HepG2 (cell line): ENCODE data around the gene TDRD3. TPM values are rescaled to one million over a fixed set of nuclear protein-coding genes. Genes with fewer than 3 reads are reported as not detected.

Experiments used
- ATAC-seq: fragments of 200-7000 bp; cut with Tn5 transposase; 3 replicates; pipeline ENCODE4 v1.9.1; 2020; ENCODE audit warnings: mild to moderate bottlenecking, moderate library complexity
- BruUV-seq: library from RNA; stranded (reverse); fragments of 400-500 nt; replicated peaks from 2 replicates; lab custom pipeline; 2021; lab: Mats Ljungman, UMichigan
- CTCF ChIA-PET: fragments of 300-600 bp; formaldehyde crosslinking; extraction: SDS; loops from one replicate; lab custom pipeline; 2021; ENCODE audit warnings: low total read pairs, inconsistent platforms, low intra/inter-chr PET ratio; lab: Yijun Ruan, JAX
- POLR2A ChIA-PET: fragments of 350-600 bp; sonication (Branson Sonifier 250); formaldehyde crosslinking; loops from one replicate; lab custom pipeline; 2020; ENCODE audit warnings: antibody characterized with exemption, inconsistent platforms; lab: Yijun Ruan, JAX
- DNase-seq: peaks from one replicate; pipeline ENCODE4 v3.0.0-alpha.2; 2015; ENCODE audit warnings: low spot score
- FAIRE-seq: peaks from 3 replicates; lab custom pipeline; 2011; peaks lifted over from hg19 to GRCh38; lab: Jason Lieb, UNC
- H2AFZ ChIP-seq: one replicate; pipeline ENCODE4 v1.6.1; 2011; ENCODE audit warnings: low read length, inconsistent platforms
- H3K27ac ChIP-seq: fragments of 300-600 bp; 3 replicates; pipeline ENCODE4 v1.8.0; 2011; ENCODE audit warnings: mixed run types, mild to moderate bottlenecking, mixed read lengths, low read length, inconsistent platforms; ENCODE audit not compliant: insufficient read depth; ENCODE audit errors: extremely low read length
- H3K27me3 ChIP-seq, 2 experiments: fragments of 200-600 bp in 1 of 2; 2 replicates in 1 of 2; 3 replicates in 1 of 2; pipeline versions ENCODE4 v1.6.0 to v1.8.0; 2011; ENCODE audit warnings: low read length in 2 of 2, mild to moderate bottlenecking in 2 of 2, moderate library complexity in 2 of 2, inconsistent platforms in 1 of 2; ENCODE audit not compliant: insufficient read depth in 2 of 2, control insufficient read depth in 1 of 2
- H3K36me3 ChIP-seq, 2 experiments: fragments of 200-600 bp in 1 of 2; replicated peaks in 1 of 2; 2 replicates in 1 of 2; 3 replicates in 1 of 2; pipeline versions ENCODE4 v1.5.1 to v1.8.0; 2011; ENCODE audit warnings: low read length in 2 of 2, inconsistent platforms in 1 of 2; ENCODE audit not compliant: insufficient read depth in 2 of 2, control insufficient read depth in 1 of 2
- H3K4me1 ChIP-seq: 2 replicates; pipeline ENCODE4 v1.5.1; 2012; ENCODE audit warnings: low read length, inconsistent platforms; ENCODE audit not compliant: insufficient read depth
- H3K4me2 ChIP-seq: 2 replicates; pipeline ENCODE4 v1.6.0; 2011; ENCODE audit warnings: low read depth, low read length, inconsistent platforms
- H3K4me3 ChIP-seq, 3 experiments: fragments of 200-600 bp in 1 of 3; sonication (generic), shearing (Covaris generic) in 1 of 3; replicated peaks in 1 of 3; 2 replicates each; pipeline ENCODE4 v1.5.1; 2011 to 2016; ENCODE audit warnings: low read length in 3 of 3, inconsistent platforms in 2 of 3, low read depth in 2 of 3, mild to moderate bottlenecking in 2 of 3, control low read depth in 1 of 3, mixed read lengths in 1 of 3; ENCODE audit not compliant: insufficient read depth in 1 of 3
- H3K79me2 ChIP-seq: one replicate; pipeline ENCODE4 v1.6.1; 2011; ENCODE audit warnings: low read length, inconsistent platforms; ENCODE audit not compliant: insufficient read depth
- H3K9ac ChIP-seq: 2 replicates; pipeline ENCODE4 v1.6.0; 2011; ENCODE audit warnings: mild to moderate bottlenecking, low read depth, low read length, inconsistent platforms; ENCODE audit not compliant: insufficient read depth
- H3K9me3 ChIP-seq: 2 replicates; pipeline ENCODE4 v1.5.1; 2012; ENCODE audit warnings: mild to moderate bottlenecking, low read length
- H4K20me1 ChIP-seq: 2 replicates; pipeline ENCODE4 v1.6.0; 2011; ENCODE audit warnings: inconsistent platforms, mild to moderate bottlenecking, low read length, moderate library complexity; ENCODE audit not compliant: insufficient read depth
- ATF1 ChIP-seq: IDR thresholded peaks from 2 replicates; pipeline ENCODE4 v1.6.1; 2016; ENCODE audit warnings: mild to moderate bottlenecking, control low read depth
- ZNF350 ChIP-seq: sonication (generic); formaldehyde crosslinking; IDR thresholded peaks from 2 replicates; pipeline ENCODE4 v1.4.0; 2020; ENCODE audit warnings: mild to moderate bottlenecking, low read depth, missing genetic modification reagents, borderline replicate concordance
- ZNF407 ChIP-seq: sonication (generic); formaldehyde crosslinking; IDR thresholded peaks from one replicate; pipeline ENCODE4 v1.5.1; 2020; ENCODE audit warnings: mild to moderate bottlenecking, missing genetic modification reagents; ENCODE audit errors: not compliant biosample characterization
- whole genome bisulfite sequencing: methylation state at CpG from one replicate; pipeline ENCODE4 v1.1.6; 2017; ENCODE audit warnings: low lambda C conversion rate; 5-methylcytosine and 5-hydroxymethylcytosine counted together
- in situ Hi-C: cut with HindIII; loops from 2 replicates; pipeline ENCODE4 v1.10.0; 2017; ENCODE audit warnings: low pct_unique_long_range_greater_than_20kb; ENCODE audit not compliant: extremely low pct_ligation_motif_present
- intact Hi-C: fragments of 100-400 bp; cut with micrococcal nuclease; formaldehyde crosslinking; loops from one replicate; pipeline ENCODE4 v1.10.0; 2022; ENCODE audit not compliant: unreplicated experiment
- polyA plus RNA-seq, 8 experiments: library from polyadenylated mRNA; depleted of rRNA in 3 of 8; stranded (reverse) in 7 of 8; unstranded in 1 of 8; fragments of >200 nt; fragmentation: Illumina TruSeq in 4 of 8; extraction: Trizol in 4 of 8; gene quantifications; 2 replicates each; pipeline versions ENCODE4 v1.2.1 to v1.2.3, GENCODE V29; 2011 to 2016; ENCODE audit warnings: low read depth in 4 of 8, missing spikeins in 1 of 8, mixed read lengths in 1 of 8; ENCODE audit not compliant: insufficient read depth in 1 of 8
- total RNA-seq, 5 experiments: library from RNA; depleted of rRNA; stranded (reverse); fragments of >200 nt; fragmentation: Illumina TruSeq; extraction: Trizol; gene quantifications; 2 replicates each; pipeline ENCODE4 v1.2.3, GENCODE V29; 2016; ENCODE audit warnings: low read depth in 1 of 5

The TDRD3 gene
- total and polyA plus RNA-seq, 2 of the 13 experiments (the other 11 are each of a cell fraction or from before 2014, with no cell fraction given) = 4.7 to 11.8 TPM

GRCh38 chr13:60411983-60412382, 15.0 kb downstream of the TDRD3 start:
- Histone ChIP-seq H2AFZ (no peak overlapping the region), H3K27me3 (no peaks in the 10 kb centered on the region), H3K9me3 (peaks cover 5% of the 10 kb centered on the region), H3K36me3 (no peaks in the 10 kb centered on the region), H3K27ac (no peak overlapping the region), H3K9ac (no peak overlapping the region), H3K4me3 (no peak overlapping the region), H4K20me1 (no peaks in the 10 kb centered on the region; the same call in 1 of the 2 replicates), H3K4me1 (peaks cover 11% of the 10 kb centered on the region), H3K79me2 (peaks cover 4% of the 10 kb centered on the region), H3K4me2 (no peak overlapping the region)
- ATAC-seq (no peak), DNase-seq (no peak), FAIRE-seq (no peak)
- intact Hi-C loops = no loop called here
- ChIA-PET POLR2A (no interaction called here), CTCF (no interaction called here)
- TF ChIP-seq ZNF350 (no peak), ATF1 (CRISPR knock-in tag) (no peak), ZNF407 (CRISPR knock-in tag) (no peak)
- BruUV-seq = no TSS peak
- 100% methylated on average over 2 of the region's 2 CpGs for WGBS
- in situ Hi-C loops = no loop called here
